ENCODE data around the gene POR.

Gene POR

DNA sequence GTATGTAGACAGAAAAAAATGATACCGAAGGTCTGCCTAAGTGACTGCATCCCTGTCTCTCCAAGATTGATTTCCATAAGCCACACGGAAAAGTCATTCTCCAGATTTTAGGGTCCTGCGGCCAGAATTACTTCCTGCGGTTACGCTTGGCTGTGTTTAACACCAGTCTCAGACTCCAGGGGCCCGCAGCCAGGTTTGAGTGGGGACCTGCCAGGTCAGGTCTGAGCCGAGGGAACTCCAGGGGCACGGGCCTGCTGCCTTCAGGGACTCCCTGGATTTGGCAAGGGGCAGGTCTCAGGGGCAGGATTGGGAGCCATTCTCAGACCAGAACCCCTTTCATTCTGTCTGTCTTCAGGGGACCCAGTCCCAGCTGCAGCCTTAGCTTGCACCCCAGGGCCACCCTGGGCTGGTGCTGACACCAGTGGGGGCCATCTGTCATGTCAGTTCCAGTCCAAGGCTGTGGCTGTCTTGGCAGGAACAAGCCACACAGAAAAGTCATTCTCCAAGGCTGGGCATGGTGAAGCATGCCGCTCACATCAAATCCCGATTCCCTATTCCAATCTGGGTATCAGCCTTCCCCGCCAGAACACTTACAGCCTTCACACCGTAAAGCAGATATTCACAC lies 40.5 kb downstream of the POR start:
- FAIRE-seq: no peak

DNA sequence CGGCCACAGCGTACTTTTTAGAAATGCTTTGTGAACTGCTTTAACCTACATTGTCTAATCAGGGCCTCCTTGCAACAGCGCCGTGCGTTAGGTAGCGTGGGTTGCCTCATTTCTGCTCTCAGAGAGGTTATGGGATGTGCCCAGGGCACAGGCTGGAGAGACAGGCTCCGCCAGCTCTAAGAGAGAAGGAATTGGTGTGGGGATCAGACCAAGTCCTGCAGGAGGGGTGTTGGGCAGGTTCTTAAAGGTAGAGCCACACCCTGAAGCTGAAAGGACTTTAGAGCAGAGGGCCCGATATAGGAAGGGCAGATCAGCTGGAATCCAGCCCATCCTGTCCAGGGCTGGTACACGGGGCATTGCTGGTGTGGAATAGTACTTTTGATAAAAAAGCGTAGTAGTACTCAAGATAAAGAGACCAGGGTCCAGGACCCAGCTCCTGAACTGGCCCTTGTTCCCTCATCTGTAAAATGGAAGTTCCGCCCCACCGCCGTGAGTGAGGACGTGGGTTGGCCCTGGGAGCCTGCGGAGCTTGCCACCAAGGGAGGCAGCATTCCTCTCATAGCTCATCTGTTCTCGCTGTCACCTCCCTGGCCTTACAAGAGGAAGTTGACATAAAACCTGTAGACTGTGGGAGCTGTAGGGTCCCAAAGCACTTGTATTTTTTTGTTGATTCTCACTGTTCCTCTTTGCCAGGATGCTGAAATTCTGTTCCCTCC lies 42.2 kb downstream of the POR start:
- no peak for FAIRE-seq

DNA sequence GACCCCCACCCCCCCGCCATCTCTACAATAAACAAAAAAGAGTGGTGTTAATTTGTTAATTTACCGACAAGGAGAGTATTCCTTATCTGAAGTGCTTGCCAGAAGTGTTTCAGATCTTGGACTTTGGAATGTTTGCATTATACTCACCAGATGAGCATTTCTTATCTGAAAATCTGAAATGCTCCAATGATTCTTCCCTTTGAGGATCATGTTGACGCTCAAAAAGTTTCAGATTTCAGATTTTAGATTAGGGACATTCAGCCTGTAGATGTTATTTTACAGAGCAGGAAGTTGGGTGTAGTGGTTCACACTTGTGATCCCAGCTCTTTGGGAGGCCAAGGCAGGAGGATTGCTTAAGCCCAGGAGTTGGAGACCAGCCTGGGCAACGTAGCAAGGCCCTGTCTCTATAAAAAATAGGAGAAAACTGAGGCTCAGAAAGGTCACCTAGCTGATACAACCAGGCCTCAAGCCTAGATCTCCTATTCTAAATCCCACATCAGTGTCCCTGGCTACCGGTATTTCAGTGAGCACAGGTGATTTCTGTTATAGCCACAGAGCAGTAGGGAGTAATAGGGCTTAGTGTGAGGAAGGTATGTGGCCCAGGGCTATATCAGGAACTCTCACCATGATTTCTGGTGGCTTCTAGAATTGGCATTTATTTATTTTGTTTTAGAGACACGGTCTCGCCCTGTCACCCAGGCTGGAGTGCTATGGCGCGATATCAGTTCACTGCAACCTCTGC lies 44.0 kb downstream of the POR start:
- no peak for FAIRE-seq

DNA sequence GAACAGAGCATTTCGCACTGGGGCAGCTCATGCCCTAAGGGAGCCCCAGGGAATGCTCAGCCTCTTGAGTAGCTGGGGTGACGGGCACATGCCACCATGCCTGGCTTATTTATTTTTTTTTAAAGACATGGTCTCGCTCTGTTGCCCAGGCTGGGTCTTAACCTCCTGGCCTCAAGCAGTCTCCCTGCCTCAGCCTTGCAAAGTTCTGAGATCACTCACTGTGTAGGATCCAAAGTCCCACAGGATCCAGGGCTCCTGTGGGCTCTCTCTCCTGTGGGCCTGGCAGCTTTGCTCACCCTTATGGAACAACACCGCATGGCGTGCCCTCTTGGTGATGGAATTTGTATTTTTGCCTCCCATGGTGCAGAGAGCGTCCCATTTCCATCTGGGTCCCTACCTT lies 45.4 kb downstream of the POR start:
- FAIRE-seq: no peak

DNA sequence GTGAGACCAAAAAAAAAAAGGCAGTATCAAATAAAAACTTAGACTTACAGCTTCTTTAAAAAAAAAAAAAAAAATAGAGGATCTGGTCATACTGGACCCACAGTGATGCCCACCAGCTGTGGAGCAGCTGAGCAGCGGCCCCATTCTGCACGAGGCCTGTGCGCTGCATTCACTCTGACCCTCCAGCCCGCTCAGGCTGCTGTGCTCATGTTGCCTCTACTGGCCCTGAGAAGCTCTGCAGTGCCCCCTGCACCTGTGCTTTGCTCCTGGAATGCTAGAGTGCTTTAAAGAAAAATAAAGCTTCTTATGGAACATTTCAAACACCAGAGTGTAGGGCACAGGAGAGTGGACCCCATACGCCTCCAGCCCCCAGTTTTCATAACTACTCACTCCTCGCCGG lies 46.3 kb downstream of the POR start:
- no peak for FAIRE-seq

DNA sequence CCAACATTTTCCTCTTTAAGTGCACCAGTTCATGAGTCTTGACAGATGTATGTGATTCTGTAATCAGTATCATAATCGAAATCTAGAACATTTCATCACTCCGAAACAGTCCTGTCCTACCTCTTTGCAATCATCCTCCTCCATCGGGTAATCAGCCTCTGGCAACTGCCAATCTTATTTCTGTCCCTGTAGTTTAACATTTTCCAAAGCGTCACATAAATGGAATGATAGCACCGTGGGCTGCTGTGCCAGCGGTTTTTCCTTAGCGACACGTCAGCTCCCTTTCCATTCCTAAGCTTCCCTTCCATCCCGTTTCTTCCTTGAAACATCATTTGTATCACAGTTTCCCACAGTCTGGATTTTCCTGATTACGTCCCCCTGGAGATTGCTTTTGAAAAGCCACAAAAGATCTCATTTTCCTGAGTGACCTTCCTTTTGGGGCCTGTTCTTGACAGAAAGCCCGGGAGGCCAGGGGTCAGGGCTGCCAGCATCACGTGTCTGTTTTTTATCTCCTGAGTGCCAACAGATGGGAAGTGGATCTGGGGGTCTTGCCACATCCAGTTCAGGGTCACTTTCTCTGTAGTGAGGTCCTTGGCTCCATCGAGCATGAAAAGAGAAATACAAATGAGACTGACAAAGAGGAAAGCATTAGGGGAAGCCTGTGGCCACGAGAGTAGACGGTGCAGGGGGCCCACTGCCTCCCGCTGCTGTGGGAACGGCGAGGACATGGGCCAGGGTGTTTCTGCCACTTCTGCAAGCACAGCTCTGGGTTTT lies 47.8 kb downstream of the POR start:
- FAIRE-seq: no peak

DNA sequence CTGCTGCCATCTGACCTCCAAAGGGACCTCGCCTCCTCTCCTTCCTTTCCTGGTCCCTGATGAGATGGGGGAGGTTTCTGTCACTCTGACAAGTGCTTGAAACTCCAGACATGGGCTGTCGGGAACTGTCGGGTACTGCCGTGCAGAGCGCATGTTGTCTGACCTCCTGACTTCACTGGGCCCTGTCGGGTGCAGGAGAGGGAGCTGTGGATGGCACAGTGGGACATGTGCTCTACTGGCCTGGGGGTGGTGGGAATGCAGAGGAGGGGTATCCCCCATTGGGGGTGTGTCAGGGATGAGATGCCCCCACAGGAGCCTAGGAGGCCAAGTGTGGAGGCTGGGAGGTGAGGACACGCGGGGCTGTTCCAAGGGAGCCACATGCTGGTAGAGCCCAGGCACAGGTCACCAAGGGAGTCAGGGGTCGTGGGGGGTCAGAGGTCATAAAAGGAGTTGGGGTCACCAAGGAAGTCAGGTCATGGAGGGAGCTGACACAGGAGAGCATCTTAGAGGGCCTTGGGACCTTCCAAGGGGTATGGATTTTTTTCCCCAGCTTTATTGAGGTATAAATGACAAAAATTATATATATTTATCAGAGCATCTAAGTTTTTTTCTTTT lies 48.5 kb downstream of the POR start:
- no peak for FAIRE-seq

DNA sequence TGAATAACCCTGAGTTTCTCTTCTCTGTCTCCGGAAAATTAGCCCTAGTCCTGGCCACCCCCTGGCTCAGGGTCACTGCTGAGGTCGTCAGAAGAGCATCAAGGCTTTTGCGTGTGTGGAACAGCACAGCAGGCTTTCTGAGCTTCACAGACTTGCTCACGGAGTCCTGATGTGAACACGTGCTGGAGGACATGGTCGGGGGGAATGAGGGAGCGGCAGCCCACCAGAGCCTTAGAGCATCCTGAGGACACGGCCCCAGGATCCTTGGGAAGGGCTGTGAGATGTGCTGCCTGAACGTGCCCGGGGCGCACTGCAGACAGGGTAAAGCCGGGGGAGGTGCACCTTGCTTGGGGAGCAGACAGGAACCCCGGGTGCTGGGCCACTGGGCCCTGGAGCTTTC lies 50.7 kb downstream of the POR start:
- no peak for FAIRE-seq

DNA sequence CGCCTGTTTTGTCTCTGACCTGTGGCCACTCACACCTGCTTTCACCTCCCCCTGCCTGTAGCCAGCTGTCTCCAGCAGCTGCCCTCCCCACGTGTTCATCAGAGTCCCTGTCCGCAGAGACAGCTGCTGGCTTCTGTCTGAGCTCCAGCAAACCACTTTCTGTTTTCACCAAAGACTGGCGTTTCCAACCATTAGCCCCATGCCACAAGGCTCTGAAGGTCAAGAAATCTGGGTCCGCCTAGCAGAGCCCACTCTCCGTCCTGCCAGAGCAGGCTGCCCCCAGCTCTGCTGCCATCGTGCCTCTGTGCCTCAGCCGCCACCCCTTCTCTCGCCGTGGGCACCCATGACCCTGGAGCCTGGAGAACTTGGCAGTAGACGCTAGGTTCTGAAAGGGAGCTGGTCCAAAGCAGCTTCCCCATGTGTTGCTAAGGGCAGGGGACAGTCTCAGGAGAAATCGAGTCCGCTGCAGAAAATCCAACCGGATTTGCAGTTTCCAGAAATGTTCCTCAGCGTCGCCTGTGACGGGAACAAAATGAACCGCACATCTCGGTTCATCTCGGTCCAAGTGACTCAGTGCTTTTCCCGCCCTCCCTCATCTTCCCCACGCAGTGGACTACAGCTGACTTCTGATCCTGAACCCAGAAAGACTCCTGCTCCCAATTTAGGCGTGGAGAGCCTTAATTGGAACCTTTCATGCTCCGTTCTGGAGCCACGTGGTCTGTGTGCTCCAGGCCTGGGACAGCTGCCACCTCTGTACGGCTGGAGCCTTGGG lies 51.4 kb downstream of the POR start:
- no peak for FAIRE-seq

DNA sequence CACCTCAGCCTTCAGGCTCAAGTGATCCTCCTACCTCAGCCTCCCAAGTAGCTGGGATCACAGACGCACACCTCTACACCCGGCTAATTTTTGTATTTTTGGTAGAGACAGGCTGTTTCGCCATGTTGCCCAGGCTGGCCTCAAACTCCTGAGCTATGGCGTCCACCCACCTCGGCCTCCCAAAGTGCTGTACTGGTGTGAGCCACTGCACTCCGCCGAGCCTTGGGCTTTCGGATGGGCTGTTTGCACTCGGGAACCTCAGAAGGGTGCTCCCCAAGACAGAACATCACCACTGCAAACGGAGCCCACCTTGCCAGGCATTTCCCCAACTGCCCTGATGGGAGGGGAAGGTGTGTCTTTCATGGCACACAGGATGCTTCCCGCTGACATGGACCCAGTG lies 52.1 kb downstream of the POR start:
- FAIRE-seq: no peak

DNA sequence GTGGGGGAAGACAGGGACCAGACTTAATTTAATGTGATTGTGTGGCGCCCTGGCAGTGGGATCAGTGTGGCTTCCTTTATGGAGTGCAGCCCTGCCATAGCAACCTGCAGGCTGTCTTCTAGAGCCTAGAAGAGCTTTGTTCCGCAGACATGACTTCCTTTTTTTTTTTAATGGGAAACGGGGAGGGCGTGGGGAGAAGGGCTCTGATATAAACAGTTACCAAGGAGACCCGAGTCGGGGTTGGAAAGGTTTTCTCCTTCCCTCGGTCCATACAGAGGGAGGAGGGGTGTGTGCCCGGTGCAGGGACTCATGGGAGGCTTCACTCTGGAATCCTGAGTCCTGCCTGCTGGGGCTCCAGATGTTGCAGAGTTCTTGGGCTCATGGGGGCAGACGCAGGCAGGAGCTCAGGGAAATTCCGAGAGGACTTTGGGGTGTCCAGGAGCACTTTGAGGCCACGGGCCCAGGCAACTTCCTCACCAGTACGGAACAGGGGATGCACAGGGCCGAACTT lies 52.6 kb downstream of the POR start:
- no peak for FAIRE-seq

DNA sequence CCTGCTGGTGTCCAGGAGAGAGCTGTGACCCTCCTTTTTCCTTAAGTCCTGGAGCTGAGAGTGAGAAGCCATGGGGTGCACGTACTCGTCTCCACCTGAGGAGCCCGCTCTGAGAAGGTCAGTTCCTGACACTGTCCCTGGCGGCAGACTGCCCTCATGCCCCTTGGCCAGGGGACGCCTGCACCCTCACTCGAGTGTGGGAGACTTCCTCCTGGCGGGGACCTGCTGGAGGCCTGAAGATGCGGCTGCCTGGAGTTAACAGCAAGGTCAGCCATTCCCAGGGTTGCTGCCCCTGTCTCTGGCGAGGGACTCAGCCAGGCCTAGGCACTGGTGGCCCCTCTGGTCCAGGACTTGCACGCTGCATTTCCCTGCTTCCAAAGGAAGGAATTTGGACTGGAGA lies 53.1 kb downstream of the POR start:
- FAIRE-seq: no peak

DNA sequence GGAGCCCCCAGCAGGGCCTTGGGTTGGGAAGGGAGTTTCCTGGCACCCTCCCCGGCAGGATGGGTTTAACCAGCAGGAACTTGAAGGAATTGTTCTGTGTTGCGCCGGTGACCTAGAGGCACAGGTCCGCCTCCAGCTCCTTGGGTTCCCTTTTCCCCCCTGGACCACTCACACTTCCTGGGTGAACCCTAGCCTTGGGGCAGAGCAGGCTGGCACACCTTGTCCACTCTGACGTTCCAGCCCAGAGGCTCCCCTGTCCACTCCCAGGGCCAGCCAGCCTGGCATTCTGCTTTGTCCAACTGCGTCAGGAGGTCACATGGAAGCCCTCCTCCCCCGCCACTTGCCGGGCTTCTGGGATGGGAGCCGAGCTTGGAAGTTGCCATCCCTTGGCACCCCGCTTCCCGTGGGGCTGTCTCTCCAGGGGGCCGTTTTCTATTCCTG lies 53.6 kb downstream of the POR start:
- FAIRE-seq: no peak

DNA sequence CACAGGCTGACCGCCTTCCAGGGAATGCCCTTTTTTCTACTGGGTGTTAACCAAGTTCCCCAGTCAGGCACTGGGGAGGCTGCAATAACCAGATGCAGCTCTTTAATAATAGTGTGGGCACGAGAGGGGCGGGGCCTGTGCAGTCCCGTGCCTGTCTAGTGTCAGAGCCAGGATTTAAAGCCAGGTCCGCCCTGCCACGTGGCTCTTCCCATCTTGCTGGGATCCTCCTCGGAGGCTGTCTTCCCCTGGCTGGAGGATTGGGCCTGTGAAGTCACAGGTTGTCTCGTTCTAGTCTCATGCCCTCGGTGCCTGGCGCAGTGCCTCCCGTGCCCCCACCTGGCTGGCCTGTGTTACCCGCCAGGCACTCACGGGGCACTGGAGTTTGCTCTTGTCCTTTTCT lies 54.2 kb downstream of the POR start:
- no peak for FAIRE-seq

DNA sequence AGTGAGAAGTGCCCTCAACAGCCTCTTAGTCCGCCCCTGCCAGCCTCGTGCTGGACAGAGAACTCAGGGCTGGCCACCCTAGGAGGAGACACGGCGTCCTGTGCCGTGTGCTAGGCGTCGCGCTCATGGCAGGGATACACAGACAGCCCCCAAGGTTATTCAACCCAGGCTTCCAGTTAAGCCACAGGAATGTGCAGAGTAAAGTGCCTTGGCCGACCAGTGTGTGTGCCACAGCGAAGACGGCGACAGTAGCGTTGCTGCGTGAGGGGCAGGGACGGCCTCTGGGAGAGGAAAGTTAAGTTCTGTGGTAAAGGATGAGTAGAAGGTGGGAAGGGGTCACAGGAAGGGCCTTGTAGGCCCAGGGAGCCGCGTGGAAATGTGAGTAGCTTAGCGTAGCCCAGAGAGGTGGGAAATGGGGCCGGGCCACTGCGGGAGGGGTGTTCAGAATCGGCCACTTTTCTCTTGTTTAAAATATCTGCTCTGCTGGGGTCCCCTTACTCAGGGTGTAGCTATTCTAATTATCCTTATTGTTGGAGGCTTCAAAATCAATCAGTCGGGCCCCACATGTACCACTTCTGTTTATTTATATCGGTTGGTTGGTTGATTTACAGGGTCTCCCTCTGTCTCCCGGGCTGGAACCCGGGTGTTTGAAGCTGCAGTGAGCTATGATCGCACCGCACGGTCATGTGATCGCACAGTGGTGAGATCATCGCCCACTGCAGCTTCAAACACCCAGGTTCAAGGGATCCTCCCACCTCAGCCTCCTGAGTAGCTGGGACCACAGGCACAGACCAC lies 54.9 kb downstream of the POR start:
- no peak for FAIRE-seq

DNA sequence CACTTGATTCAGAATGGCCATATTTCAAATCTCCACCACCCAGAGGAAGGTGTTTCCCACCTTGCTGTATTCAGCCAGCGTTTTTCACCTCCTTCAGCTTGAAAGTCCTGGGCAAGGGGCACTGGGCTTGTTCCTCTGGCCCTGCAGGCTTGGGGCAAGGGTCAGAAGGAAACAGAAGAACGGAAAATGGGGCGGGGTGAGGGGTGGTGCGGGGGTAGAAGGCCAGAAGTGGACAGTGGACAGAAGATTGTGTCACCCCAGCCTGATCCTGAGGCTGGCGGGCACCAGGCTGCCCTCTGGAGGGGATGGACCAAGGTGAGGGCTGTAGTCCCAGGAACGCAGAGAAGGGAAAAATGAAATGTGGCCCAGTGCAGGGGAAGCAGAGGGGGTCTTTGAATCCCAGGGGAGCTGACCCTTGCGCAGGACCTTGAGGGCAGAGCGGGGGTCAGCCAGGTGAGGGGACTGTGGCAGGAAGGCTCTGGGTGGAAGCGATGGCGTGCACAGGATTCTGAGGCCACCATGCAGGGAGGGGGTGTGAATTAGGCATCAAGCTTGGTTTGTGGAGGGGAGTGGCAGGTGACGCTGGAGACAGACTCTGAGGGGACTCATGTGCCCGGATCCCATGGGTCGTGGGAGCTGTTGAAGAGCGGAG lies 56.5 kb downstream of the POR start:
- FAIRE-seq: no peak

DNA sequence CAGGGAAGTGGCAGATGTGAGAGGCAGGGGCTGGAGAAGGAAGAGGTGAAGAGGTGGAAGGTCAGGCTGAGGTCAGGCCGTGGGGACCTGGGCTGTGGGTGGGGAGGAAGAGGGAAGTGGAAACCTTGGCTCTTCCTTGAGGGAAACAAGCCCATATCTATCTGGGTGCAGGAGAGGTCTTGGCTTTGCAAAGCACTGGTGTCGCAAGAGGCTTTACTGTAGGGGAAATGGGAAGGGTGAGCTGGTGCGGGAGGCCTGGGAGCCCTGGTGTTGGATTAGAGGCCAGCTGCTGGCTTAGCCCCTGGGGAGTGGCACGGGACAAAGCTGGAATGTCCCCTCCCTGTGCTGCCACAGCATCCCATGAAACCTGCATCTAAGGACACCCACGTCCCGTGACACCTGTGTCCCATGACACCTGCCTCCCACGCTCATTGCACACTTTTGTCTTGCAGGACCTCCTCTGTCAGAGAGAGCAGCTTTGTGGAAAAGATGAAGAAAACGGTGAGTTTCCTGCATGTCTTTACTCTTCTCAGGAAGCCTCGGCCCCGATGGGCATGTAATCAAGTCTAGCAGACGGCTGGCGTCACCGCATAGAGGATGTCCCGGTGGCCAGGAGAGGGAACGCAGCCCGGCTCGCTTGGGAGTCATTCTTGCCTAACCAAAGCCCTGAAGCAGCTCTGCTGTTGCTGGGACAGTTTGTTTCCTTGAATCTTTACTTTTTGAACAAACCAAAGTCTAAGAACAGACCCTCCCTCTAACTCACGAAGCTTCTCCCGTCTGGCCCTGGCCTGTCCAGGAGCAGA lies 57.2 kb downstream of the POR start:
- no peak for FAIRE-seq

DNA sequence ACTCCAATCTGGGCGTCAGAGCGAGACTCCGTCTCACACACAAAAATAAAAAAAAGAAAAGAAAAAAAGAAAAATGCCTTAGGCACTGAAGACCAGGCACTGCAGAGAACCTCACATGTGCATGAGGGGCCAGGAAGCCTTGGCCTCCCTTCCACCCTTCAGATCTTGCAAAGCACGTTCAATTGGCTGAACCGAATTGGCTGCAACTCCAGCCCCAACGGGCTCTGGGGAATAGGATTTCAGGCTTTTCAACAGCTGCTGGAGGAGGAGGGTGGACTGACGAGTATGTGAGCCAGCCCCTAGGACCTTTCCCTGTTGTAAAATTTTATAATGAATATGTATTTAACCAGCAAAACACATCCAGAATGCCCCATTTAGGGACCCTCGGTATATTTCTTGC lies 62.8 kb downstream of the POR start:
- FAIRE-seq: no peak

DNA sequence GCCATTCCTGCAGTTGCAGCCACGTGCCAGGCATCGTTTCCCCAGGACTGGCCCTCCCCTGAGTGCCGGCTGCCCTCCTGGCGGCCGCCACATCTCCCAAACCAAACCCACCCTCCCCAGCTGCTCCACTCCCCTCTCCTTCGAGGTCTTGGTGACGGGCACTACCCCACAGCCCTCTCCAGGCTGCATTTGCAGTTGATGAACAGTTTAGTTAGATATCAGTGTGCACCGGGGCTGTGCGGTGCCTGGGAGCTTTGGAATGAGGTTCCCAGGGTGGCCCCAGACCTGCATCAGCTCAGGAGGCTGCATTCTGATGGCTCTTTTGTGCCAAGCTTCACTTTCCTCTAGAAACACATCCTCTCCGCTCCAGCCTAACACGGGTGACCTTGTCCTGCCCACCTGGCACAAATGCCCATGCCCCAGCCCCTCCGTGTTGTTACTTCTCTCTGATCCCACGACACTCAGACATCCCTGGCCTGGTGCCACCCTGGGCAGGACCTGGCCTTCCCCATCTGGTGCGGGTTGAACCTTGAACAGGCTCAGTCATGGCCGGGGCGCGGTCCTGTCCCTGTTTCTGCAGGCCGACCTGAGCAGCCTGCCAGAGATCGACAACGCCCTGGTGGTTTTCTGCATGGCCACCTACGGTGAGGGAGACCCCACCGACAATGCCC lies 64.9 kb downstream of the POR start:
- no peak for FAIRE-seq
